HEK293 (cell line): ENCODE results near the gene RPL22.

Experiments
- CTCF ChIA-PET: fragments of 350-600 bp; formaldehyde crosslinking; extraction: SDS; loops from one replicate; lab custom pipeline; 2021; ENCODE audit warnings: antibody characterized with exemption; lab: Yijun Ruan, JAX
- POLR2A ChIA-PET: fragments of 300-600 bp; formaldehyde crosslinking; extraction: SDS; loops from one replicate; lab custom pipeline; 2020; ENCODE audit warnings: antibody characterized with exemption, inconsistent platforms; lab: Yijun Ruan, JAX
- H3K27ac ChIP-seq: fragments of 200-500 bp; sonication (Bioruptor generic); 2 replicates; pipeline ENCODE4 v1.5.1; 2014; ENCODE audit warnings: low read depth, low read length, control low read depth, inconsistent platforms; ENCODE audit errors: extremely low read depth
- H3K36me3 ChIP-seq, 2 experiments: fragments of 200-500 bp in 1 of 2; sonication (Bioruptor generic) in 1 of 2; 1 replicate in 1 of 2; 2 replicates in 1 of 2; pipeline ENCODE4 v1.5.1; 2014 to 2017; ENCODE audit warnings: inconsistent platforms in 2 of 2, low read length in 2 of 2; ENCODE audit not compliant: control insufficient read depth in 2 of 2, insufficient read depth in 1 of 2
- H3K4me1 ChIP-seq: fragments of 200-500 bp; sonication (Bioruptor generic); 2 replicates; pipeline ENCODE4 v1.5.1; 2014; ENCODE audit warnings: mild to moderate bottlenecking, low read length, inconsistent platforms; ENCODE audit not compliant: control insufficient read depth, insufficient read depth
- H3K4me3 ChIP-seq: 2 replicates; pipeline ENCODE4 v1.5.1; 2011; ENCODE audit warnings: low read depth, mild to moderate bottlenecking, control low read depth, low read length, moderate library complexity
- H3K9me3 ChIP-seq: fragments of 200-500 bp; sonication (Bioruptor generic); 2 replicates; pipeline ENCODE4 v1.5.1; 2014; ENCODE audit warnings: low read depth, low read length, inconsistent platforms; ENCODE audit not compliant: control insufficient read depth, insufficient read depth
- BCL6B ChIP-seq: fragments of 450-650 bp; formaldehyde crosslinking; IDR thresholded peaks from 2 replicates; pipeline ENCODE4 v1.5.1; 2017; ENCODE audit warnings: missing biosample characterization, missing genetic modification characterization
- GLI2 ChIP-seq: fragments of 450-650 bp; formaldehyde crosslinking; IDR thresholded peaks from 2 replicates; pipeline ENCODE4; 2017; ENCODE audit warnings: missing biosample characterization, missing genetic modification characterization, low read depth, borderline replicate concordance
- IKZF3 ChIP-seq: fragments of 450-650 bp; IDR thresholded peaks from 2 replicates; pipeline ENCODE4 v1.5.0; 2018; ENCODE audit warnings: missing biosample characterization, mild to moderate bottlenecking, missing genetic modification characterization, moderate library complexity
- MZF1 ChIP-seq: fragments of 450-650 bp; formaldehyde crosslinking; IDR thresholded peaks from 2 replicates; pipeline ENCODE4 v1.5.1; 2017; ENCODE audit warnings: missing biosample characterization, missing genetic modification characterization, borderline replicate concordance
- PATZ1 ChIP-seq: fragments of 450-650 bp; formaldehyde crosslinking; IDR thresholded peaks from 2 replicates; pipeline ENCODE4 v1.5.1; 2016; ENCODE audit warnings: missing biosample characterization, missing genetic modification characterization
- PRDM10 ChIP-seq: fragments of 450-650 bp; formaldehyde crosslinking; IDR thresholded peaks from 2 replicates; pipeline ENCODE4 v1.5.1; 2016; ENCODE audit warnings: missing biosample characterization, missing genetic modification characterization
- REPIN1 ChIP-seq: fragments of 450-650 bp; formaldehyde crosslinking; IDR thresholded peaks from 2 replicates; pipeline ENCODE4 v1.5.1; 2017; ENCODE audit warnings: missing biosample characterization, missing genetic modification characterization, low read depth
- ZBTB20 ChIP-seq: fragments of 450-650 bp; formaldehyde crosslinking; IDR thresholded peaks from 2 replicates; pipeline ENCODE4 v1.5.1; 2016; ENCODE audit warnings: missing biosample characterization, missing genetic modification characterization
- ZBTB48 ChIP-seq: fragments of 450-650 bp; formaldehyde crosslinking; IDR thresholded peaks from 2 replicates; pipeline ENCODE4 v1.5.1; 2016; ENCODE audit warnings: missing biosample characterization, missing genetic modification characterization
- ZBTB8A ChIP-seq: fragments of 450-650 bp; formaldehyde crosslinking; IDR thresholded peaks from 2 replicates; pipeline ENCODE4 v1.5.1; 2016; ENCODE audit warnings: missing biosample characterization, missing genetic modification characterization
- ZNF211 ChIP-seq: fragments of 450-650 bp; formaldehyde crosslinking; IDR thresholded peaks from 2 replicates; pipeline ENCODE4 v1.5.1; 2016; ENCODE audit warnings: low read depth, missing biosample characterization, missing genetic modification characterization
- ZNF221 ChIP-seq: fragments of 450-650 bp; formaldehyde crosslinking; IDR thresholded peaks from 2 replicates; pipeline ENCODE4 v1.5.1; 2017; ENCODE audit warnings: missing biosample characterization, missing genetic modification characterization, borderline replicate concordance
- ZNF239 ChIP-seq: fragments of 450-650 bp; formaldehyde crosslinking; IDR thresholded peaks from 2 replicates; pipeline ENCODE4 v1.5.1; 2016; ENCODE audit warnings: missing biosample characterization, missing genetic modification characterization
- ZNF311 ChIP-seq: fragments of 450-650 bp; formaldehyde crosslinking; IDR thresholded peaks from 2 replicates; pipeline ENCODE4 v1.5.1; 2017; ENCODE audit warnings: missing biosample characterization, missing genetic modification characterization, borderline replicate concordance
- ZNF341 ChIP-seq: fragments of 450-650 bp; formaldehyde crosslinking; IDR thresholded peaks from 2 replicates; pipeline ENCODE4; 2016; ENCODE audit warnings: low read depth, missing biosample characterization, missing genetic modification characterization
- ZNF391 ChIP-seq: fragments of 450-650 bp; formaldehyde crosslinking; IDR thresholded peaks from 2 replicates; pipeline ENCODE4 v1.5.1; 2016; ENCODE audit warnings: low read depth, missing biosample characterization, missing genetic modification characterization, borderline replicate concordance
- ZNF394 ChIP-seq: fragments of 450-650 bp; formaldehyde crosslinking; IDR thresholded peaks from 2 replicates; pipeline ENCODE4 v1.5.1; 2016; ENCODE audit warnings: missing biosample characterization, missing genetic modification characterization, mild to moderate bottlenecking, moderate library complexity, borderline replicate concordance
- ZNF521 ChIP-seq: fragments of 450-650 bp; formaldehyde crosslinking; IDR thresholded peaks from 2 replicates; pipeline ENCODE4 v1.5.1; 2017; ENCODE audit warnings: missing biosample characterization, mild to moderate bottlenecking, missing genetic modification characterization
- ZNF561 ChIP-seq: fragments of 450-650 bp; IDR thresholded peaks from 2 replicates; pipeline ENCODE4 v1.5.1; 2018; ENCODE audit warnings: missing biosample characterization, missing genetic modification characterization, borderline replicate concordance
- ZNF658 ChIP-seq: fragments of 450-650 bp; formaldehyde crosslinking; IDR thresholded peaks from 2 replicates; pipeline ENCODE4; 2016; ENCODE audit warnings: missing biosample characterization, missing genetic modification characterization
- ZXDB ChIP-seq: fragments of 450-650 bp; formaldehyde crosslinking; IDR thresholded peaks from 2 replicates; pipeline ENCODE4 v1.5.1; 2016; ENCODE audit warnings: missing biosample characterization, missing genetic modification characterization

RPL22 gene

GRCh38 chr1:6183520-6183989, 15.8 kb downstream of the RPL22 start:
- Histone ChIP-seq H3K9me3 (no peaks in the 10 kb centered on the region), H3K27ac (no peak overlapping the region), H3K4me1 (no peaks in the 10 kb centered on the region), H3K36me3 (peaks cover 7 to 42% of the 10 kb centered on the region in 2 experiments; a peak in 2 of 3 replicates), H3K4me3 (no peak overlapping the region)
- TF ChIP-seq ZNF311 (tag by site-specific recombination) (no peak), ZBTB20 (tag by site-specific recombination) (peak; percentile 90), ZNF394 (tag by site-specific recombination) (no peak), MZF1 (tag by site-specific recombination) (peak; percentile 58; the same call in 1 of the 2 replicates), ZNF239 (tag by site-specific recombination) (no peak), ZNF561 (tag by site-specific recombination) (no peak), ZNF221 (no peak), GLI2 (tag by site-specific recombination) (no peak), PATZ1 (tag by site-specific recombination) (0 out of 2 replicates have a peak, but pooled peaks have one; percentile 14), PRDM10 (tag by site-specific recombination) (peak; percentile 54; the same call in 1 of the 2 replicates), IKZF3 (tag by site-specific recombination) (no peak), ZBTB48 (no peak), ZNF341 (tag by site-specific recombination) (peak; percentile 63; the same call in 1 of the 2 replicates), BCL6B (tag by site-specific recombination) (no peak), ZNF391 (tag by site-specific recombination) (no peak), ZNF211 (no peak), REPIN1 (tag by site-specific recombination) (no peak), ZNF658 (tag by site-specific recombination) (no peak), ZXDB (tag by site-specific recombination) (no peak), ZBTB8A (tag by site-specific recombination) (0 out of 2 replicates have a peak, but pooled peaks have one; percentile 14), ZNF521 (tag by site-specific recombination) (no peak)
- CTCF ChIA-PET, result interaction anchor here (0.6 to 3.0 kb wide), 5 partner anchors 15 to 189 kb away, joined by 3 to 12 read pairs (median 4); partner anchors contain the start of gene RPL22
- POLR2A ChIA-PET, result interaction anchor here (1.6 kb wide), 1 partner anchor 19 kb away, joined by 4 read pairs; no protein-coding TSS in a partner anchor
